ENCODE data around the gene LRRC75A.
A peak's percentile ranks its signal among the peaks of the same experiment; 100 is the strongest.

LRRC75A gene

DNA sequence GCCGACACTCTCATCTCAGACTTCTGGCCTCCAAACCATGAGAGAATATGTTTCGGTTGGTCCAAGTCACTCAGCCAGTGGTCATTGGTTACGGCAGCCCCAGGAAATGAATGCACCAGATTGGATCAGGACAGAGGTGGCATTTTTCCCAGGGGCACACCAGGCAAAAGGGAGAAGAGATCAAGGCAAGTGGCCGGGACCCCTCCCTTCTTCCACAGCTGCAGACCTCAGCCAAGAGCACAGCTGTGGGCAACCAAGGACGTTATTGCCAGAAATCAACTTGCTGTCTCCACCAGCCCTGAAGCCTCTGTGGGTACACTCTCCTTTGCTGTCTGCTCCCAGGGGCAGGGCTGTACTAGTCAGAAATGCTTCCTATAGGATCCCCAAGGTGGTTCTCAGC is 20.7 kb downstream of the LRRC75A start:
- TF ChIP-seq GATA2 (IDR thresholded peaks at IDR 0.05; ENCODE audit: low read depth, low read length) (no peak), GATA3 (IDR thresholded peaks at IDR 0.05; ENCODE audit: low read depth, low read length) (no peak)

DNA sequence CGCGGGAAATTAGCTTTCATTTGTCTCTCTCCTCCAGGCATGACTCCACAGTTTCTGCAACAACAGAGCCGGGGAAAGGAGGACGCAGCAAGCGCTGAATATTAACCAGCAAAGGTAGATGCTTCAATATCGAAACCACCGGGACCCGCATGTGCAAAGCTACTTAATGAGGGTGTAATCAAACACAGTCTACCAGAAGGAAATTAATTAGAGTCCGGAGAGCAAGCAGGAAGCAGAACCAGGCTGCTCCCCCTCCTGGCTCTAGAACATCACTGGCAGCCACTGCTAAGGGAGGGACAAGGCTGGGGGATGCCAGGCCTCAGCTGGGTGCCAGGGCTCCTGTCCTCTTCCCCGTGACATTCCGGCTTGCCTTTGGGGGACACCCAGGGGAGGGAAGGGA is 21.7 kb downstream of the LRRC75A start:
- TF ChIP-seq GATA2 (IDR thresholded peaks at IDR 0.05; ENCODE audit: low read depth, low read length) (no peak), GATA3 (IDR thresholded peaks at IDR 0.05; ENCODE audit: low read depth, low read length) (no peak)

DNA sequence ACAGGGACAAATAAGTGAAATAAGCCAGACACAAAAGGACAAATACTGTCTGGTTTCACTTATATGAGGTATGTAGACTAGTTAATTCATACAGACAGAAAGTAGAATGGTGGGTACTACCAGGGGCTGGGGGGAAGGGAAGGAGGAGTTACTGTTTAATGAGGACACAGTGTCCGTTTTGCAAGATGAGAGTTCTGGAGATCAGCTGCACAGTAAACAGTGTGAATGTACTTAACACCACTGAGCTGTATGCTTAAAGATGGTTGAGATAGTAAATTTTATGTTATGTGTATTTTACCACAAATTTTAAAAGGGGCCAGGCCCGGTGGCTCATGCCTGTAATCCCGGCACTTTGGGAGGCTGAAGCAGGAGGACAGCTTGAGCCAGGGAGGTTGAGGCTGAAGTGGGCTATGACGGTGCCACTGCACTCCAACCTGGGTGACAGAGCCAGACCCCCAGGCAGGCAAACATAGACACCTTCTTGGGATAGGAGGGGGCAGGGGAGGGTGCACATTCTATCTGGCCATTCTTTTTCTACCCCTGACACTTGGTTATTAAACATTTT is 23.5 kb downstream of the LRRC75A start:
- TF ChIP-seq GATA3 (IDR thresholded peaks at IDR 0.05; ENCODE audit: low read depth, low read length) (no peak), GATA2 (IDR thresholded peaks at IDR 0.05; ENCODE audit: low read depth, low read length) (no peak)

DNA sequence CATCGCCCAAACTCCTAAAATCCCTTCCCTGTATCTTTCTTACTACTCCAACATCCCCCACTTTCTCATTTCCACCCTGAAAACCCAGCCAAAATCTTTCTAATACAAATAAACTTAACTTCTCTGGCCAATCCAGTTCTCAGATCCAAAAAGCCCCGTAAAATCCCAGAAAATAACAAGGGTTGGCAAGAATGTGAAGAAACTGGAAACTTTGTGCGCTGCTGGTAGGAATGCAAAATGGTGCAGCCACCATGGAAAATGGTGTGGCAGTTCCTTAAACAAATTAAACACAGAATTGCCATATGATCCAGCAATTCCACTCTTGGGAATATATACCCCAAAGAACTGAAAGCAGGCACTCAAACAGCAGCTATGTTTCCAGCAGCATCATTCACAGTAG is 24.1 kb downstream of the LRRC75A start:
- TF ChIP-seq GATA3 (IDR thresholded peaks at IDR 0.05; ENCODE audit: low read depth, low read length) (no peak), GATA2 (IDR thresholded peaks at IDR 0.05; ENCODE audit: low read depth, low read length) (no peak)

DNA sequence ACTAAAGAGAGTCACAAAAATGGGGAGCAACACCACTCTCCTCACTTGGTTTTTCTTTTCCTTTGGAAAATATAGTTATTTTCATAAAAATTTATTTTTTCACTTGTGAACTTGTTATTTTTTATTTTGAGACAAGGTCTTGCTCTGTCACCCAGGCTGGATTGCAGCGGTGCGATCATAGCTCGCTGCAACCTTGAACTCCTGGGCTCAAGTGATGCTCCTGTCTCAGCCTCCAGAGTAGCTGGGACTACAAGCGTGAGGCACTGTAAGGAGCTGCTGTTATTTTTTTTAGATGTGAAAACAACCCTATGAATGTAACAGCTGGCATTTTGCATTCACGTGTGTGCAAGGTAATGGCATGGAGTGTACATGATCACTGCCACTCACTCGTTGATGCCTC is 24.9 kb downstream of the LRRC75A start:
- TF ChIP-seq GATA2 (IDR thresholded peaks at IDR 0.05; ENCODE audit: low read depth, low read length) (no peak), GATA3 (IDR thresholded peaks at IDR 0.05; ENCODE audit: low read depth, low read length) (no peak)

DNA sequence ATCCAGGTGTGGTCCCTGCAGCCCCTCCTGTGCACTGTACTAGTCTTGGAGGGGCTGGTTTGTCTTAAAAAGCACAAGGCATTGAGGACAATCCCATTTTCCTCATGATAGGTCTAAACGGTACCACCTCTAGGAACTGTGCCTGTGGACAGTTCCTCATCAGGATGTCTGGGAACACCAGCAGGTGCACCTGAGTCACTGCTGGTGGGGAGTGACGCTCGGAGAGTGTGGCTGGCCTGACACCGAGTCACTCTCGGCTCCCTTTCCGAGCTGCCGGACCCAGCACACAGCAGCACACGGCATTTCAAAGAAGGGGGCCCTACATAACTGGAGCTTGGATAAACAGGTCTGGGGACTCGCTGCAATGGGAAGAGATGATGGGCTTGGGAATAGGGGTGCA is 25.6 kb downstream of the LRRC75A start:
- TF ChIP-seq GATA3 (IDR thresholded peaks at IDR 0.05; ENCODE audit: low read depth, low read length) (no peak), GATA2 (IDR thresholded peaks at IDR 0.05; ENCODE audit: low read depth, low read length) (no peak)

DNA sequence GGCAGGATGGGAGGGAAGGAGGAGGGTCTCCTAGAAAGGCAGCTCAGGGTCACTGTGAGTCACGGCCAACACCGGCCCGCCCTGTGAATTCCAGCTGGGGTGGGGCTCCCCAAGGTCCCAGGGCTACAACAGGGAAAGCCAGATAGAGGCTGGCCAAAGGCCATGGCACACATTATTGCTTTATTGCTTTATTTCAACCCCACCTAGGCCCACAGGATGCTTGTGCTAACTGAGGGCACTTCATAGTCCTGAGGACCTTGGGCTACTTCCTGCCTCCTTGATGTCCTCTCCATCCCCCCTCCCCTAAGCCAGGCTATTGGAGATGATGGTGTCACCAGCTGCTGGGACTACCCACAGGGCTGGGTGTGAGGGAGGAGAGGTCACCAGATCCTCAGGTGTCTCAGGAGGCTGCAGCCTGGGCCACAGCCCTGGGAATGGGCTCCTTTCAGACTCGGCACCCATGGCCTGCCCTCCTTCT is 26.1 kb downstream of the LRRC75A start:
- TF ChIP-seq GATA2 (IDR thresholded peaks at IDR 0.05; ENCODE audit: low read depth, low read length) (no peak), GATA3 (IDR thresholded peaks at IDR 0.05; ENCODE audit: low read depth, low read length) (no peak)

DNA sequence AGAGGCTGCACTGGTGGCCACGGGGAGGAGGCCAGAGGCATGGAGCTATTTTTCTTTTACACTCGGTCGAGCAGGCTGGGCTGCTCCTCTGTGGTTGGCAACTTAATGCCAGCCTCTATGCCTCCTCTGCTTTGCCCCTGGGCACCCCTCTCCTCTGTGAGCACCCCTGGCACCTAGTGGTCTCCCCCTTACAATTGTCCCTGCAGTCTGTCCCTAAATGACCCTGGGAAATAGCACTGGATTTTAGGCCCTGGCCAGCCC is 27.0 kb downstream of the LRRC75A start:
- TF ChIP-seq GATA3 (IDR thresholded peaks at IDR 0.05; ENCODE audit: low read depth, low read length): no peak
- TF ChIP-seq GATA2 (IDR thresholded peaks at IDR 0.05; ENCODE audit: low read depth, low read length): no peak

DNA sequence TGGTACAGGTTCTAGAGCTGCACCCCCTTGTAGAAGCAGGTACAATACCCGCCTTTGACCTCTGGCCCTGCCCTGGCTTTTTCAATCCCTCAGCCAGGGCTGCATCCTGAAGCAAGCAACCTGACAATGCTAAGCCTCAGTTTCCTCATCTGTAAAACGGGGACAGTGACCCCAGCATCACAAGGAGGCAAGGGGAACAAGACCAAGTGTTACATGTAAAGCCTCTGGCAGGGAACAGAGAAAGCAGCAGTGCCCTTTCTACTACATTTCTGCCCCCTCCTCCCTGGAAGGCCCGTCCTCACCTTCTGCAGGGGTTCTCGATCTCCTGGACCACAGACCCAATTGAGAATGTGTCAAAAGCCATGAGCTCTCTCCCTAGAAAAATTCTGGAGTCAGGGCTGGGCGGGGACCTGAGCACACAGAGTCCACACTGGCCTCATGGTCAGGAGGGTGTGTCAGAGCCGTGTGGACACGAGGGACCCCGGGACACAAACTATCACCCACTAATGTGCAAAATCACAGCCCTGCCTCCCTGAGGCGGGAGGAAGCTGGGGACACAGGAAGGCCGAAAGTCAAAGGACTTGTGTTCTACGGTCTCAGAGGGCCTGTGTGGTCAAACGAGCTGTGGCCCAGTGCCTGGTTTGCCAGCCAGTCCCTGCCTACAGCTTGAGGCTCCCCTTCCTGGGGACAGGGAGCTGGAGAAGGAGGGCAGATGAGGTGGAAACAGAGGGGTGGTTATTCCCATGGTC is 27.5 kb downstream of the LRRC75A start:
- TF ChIP-seq GATA3 (IDR thresholded peaks at IDR 0.05; ENCODE audit: low read depth, low read length): no peak
- TF ChIP-seq GATA2 (IDR thresholded peaks at IDR 0.05; ENCODE audit: low read depth, low read length): no peak

DNA sequence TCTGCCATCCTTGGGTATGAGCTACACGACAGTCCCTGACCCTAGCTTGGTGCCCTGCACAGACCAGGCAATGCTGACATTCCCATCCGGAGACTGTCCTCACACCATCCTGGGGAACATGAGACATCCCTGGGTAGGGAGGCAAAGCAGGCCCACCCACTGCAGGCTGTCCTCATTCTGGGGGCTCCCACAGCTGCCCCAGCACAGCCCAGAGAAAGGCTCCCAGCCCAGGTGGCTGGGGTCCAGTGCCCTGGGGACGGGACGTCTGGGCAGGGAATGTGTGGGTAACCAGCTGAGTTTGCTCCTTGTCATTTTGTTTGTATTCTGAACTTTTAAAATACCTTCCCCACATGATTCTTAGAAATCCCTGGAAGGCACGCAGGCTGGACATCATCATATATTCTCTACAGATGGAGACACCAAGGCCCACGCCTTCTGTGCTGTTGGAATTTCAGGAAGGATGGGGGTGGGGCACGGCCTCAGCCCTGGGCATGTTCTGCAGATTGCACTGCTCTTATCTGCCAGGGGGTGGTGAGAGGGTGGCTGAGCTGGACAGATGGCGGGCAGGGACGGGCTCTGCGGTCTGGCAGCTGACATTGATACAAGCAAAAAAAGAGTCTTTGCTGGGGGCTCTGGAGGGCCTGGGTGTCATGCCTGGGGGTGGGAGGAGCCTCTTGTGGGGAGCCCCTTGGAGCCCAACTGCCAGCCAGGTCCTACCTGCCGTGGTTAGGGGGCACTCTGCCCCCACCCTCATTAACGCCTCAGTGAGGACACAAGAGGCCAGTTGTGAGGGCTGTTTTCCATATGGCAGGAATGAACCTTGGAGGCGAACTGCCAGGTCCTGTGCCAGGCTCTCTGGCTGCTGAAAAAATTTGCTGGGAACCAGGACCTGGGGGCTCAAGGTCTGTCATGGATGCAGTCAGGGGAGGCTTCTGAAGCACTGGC is 28.4 kb downstream of the LRRC75A start:
- TF ChIP-seq GATA3 (IDR thresholded peaks at IDR 0.05; ENCODE audit: low read depth, low read length) (no peak), GATA2 (IDR thresholded peaks at IDR 0.05; ENCODE audit: low read depth, low read length) (peak; percentile 78)

DNA sequence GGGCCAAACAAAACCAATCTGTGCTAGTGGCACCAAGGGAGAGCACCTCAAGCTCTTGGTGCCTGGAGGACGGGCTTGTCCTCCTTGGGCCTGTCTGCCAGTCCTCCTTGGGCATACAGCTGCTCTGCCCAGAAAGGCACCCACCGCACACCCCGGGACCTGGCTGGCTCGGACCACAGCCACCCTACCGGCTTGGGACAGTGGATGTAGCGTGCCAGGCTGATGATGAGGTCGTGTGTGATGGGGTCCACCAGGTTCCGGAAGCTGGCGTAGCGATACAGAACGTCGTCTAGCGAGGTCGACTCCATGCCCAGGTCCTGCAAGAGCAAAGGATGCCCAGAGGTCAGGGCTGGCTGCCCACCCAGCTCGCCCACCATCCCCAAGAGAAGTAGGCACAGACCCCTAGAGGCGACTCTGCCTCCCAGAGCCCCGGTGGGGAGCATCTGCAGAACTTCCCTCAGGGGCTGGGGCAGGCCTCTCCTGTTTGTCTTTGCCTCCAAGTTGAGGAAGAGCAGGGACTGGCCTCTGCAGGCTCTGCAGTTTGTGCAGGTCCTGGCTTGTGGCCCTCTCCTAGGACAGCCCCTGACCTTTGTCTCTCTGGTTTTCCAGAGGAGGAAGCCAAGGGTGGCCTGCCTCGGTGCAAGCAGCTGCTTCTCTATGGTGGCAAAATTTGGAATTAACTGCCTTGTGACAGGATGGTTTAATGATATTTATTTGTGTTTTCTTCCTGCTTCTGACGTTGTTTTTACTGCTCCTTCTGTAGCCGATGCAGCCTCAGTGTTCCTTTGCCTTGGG is 29.7 kb downstream of the LRRC75A start:
- no peak for TF ChIP-seq GATA3 (IDR thresholded peaks at IDR 0.05; ENCODE audit: low read depth, low read length)
- TF ChIP-seq GATA2 (IDR thresholded peaks at IDR 0.05; ENCODE audit: low read depth, low read length): no peak

DNA sequence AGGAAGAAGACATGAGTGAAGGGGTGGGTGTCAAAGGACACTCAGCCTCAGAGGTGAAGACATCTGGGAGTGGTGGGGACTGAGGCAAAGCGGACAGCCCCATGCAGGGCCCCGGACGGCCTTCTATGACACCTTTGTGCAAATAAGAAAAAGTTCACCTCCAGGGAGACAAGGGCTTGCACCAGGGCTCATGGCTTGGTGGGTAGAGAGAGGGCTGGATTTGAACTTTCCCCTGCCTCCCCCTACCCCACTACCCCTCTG is 30.5 kb downstream of the LRRC75A start:
- TF ChIP-seq GATA2 (IDR thresholded peaks at IDR 0.05; ENCODE audit: low read depth, low read length) (no peak), GATA3 (IDR thresholded peaks at IDR 0.05; ENCODE audit: low read depth, low read length) (no peak)

DNA sequence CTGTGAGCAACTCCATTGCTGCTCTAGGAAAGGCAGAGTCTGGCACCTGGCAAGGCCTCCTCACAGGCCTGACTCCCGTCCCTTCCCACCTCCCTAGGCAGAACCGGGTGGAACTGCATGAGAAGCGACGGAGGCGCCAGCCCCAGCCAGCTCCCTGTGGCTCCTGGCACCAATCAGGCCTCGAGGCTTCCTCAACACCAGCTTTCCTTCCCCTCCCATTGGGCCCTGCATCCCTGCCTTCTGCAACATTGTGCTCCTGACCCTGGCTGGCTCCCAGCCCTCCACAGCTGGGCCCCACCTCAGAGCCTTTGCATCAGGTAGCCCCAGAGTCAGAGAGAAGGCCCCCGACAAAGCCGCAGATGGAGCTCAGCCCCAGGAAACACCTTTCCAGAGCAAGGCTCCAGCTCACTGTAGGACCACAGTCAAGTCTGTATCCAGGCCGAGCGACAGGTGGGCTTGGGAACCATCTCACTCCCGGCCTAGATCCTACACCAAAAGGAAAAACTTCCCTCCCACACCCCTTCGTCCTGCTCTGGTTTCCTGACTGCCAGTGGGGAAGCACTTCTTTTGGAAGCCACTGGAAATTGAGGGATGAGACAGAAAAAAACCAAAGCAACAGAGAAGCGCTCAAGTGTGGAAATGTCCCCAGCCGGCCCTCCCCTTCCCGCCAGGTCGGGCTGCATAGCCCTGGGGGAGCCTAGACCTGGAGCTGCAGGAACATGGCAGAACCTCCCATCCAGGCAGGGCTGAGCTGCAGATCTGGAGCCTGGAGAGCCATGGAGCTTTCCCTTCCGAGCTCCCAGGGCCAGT is 31.0 kb downstream of the LRRC75A start:
- no peak for TF ChIP-seq GATA2 (IDR thresholded peaks at IDR 0.05; ENCODE audit: low read depth, low read length)

All from SH-SY5Y (cell line).